ENCODE data around the gene SESTD1.

The SESTD1 gene

DNA sequence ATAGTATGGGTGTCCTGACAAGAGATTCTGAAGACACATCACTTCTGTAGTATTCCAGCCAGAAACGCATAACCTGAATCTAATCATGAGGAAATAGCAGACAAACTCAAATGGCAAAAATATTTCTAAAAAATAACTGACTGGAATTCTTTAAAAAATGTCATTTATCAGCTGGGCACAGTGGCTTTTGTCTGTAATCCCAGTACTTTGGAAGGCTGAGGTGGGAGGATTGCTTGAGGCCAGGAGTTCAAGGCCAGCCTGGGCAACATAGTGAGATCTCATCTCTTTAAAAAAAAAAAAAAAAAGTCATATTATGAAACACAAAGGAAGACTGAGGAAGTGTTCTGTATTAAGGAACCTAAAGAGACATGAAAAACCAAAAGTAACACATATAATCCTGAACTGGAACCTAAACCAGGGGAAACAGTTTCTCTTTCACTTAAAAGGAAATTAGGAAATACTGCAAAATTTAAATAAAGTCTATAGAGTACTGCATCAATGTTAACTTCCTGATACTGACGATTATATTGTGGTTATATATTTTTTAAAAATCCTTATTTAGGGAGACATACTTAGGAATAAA lies 29.9 kb downstream of the SESTD1 start:
- no peak for ATAC-seq
- TF ChIP-seq ZFP3 (CRISPR knock-in tag; IDR thresholded peaks at IDR 0.05): no peak
- TF ChIP-seq, protein P1, sequence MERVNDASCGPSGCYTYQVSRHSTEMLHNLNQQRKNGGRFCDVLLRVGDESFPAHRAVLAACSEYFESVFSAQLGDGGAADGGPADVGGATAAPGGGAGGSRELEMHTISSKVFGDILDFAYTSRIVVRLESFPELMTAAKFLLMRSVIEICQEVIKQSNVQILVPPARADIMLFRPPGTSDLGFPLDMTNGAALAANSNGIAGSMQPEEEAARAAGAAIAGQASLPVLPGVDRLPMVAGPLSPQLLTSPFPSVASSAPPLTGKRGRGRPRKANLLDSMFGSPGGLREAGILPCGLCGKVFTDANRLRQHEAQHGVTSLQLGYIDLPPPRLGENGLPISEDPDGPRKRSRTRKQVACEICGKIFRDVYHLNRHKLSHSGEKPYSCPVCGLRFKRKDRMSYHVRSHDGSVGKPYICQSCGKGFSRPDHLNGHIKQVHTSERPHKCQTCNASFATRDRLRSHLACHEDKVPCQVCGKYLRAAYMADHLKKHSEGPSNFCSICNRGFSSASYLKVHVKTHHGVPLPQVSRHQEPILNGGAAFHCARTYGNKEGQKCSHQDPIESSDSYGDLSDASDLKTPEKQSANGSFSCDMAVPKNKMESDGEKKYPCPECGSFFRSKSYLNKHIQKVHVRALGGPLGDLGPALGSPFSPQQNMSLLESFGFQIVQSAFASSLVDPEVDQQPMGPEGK (CRISPR knock-in tag; IDR thresholded peaks at IDR 0.05; ENCODE audit: borderline replicate concordance): no peak
- no peak for TF ChIP-seq CSDC2 (CRISPR knock-in tag; IDR thresholded peaks at IDR 0.05)
- TF ChIP-seq ZNF565 (CRISPR knock-in tag; conservative IDR thresholded peaks at IDR 0.05; ENCODE audit: low read depth): no peak
- TF ChIP-seq, protein P2, sequence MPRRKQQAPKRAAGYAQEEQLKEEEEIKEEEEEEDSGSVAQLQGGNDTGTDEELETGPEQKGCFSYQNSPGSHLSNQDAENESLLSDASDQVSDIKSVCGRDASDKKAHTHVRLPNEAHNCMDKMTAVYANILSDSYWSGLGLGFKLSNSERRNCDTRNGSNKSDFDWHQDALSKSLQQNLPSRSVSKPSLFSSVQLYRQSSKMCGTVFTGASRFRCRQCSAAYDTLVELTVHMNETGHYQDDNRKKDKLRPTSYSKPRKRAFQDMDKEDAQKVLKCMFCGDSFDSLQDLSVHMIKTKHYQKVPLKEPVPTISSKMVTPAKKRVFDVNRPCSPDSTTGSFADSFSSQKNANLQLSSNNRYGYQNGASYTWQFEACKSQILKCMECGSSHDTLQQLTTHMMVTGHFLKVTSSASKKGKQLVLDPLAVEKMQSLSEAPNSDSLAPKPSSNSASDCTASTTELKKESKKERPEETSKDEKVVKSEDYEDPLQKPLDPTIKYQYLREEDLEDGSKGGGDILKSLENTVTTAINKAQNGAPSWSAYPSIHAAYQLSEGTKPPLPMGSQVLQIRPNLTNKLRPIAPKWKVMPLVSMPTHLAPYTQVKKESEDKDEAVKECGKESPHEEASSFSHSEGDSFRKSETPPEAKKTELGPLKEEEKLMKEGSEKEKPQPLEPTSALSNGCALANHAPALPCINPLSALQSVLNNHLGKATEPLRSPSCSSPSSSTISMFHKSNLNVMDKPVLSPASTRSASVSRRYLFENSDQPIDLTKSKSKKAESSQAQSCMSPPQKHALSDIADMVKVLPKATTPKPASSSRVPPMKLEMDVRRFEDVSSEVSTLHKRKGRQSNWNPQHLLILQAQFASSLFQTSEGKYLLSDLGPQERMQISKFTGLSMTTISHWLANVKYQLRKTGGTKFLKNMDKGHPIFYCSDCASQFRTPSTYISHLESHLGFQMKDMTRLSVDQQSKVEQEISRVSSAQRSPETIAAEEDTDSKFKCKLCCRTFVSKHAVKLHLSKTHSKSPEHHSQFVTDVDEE (CRISPR knock-in tag; IDR thresholded peaks at IDR 0.05): no peak
- TF ChIP-seq TOX (CRISPR knock-in tag; IDR thresholded peaks at IDR 0.05; ENCODE audit: borderline replicate concordance): no peak
- TF ChIP-seq, protein P3, sequence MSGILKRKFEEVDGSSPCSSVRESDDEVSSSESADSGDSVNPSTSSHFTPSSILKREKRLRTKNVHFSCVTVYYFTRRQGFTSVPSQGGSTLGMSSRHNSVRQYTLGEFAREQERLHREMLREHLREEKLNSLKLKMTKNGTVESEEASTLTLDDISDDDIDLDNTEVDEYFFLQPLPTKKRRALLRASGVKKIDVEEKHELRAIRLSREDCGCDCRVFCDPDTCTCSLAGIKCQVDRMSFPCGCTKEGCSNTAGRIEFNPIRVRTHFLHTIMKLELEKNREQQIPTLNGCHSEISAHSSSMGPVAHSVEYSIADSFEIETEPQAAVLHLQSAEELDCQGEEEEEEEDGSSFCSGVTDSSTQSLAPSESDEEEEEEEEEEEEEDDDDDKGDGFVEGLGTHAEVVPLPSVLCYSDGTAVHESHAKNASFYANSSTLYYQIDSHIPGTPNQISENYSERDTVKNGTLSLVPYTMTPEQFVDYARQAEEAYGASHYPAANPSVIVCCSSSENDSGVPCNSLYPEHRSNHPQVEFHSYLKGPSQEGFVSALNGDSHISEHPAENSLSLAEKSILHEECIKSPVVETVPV (CRISPR knock-in tag; IDR thresholded peaks at IDR 0.05): no peak

DNA sequence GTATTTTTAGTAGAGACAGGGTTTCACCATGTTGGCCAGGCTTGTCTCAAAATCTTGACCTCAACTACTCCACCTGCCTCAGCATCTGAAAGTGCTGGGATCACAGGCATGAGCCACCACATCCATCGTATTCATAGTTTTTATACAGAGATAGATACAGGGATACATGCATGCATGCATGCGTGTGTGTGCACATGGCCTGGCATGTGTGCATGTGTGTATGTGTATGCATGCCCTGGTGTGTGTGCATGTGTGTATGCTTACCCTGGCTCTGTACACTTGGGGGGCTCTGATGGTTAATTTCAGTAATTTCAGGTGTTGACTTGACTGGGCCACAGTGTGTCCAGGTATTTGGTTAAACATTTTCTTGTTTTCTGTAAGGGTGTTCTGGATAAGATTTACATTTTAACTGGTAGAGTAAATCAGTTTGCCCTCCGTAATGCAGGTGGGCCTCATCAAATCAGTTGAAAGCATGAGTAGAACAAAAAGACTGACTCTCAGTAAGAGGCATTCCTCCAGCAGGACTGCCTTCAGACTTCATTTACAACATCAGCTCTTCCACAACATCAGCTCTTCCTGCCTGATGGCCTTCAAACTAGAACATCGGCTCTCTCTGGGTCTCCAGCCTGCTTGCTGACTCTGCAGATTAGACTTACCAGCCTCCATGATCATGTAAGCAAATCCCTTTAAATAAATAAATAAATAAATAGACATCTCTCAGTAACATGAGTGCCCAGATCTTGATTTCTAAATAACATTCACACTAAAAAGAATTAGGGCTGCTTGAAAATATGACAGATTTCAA lies 30.8 kb downstream of the SESTD1 start:
- no peak for ATAC-seq
- TF ChIP-seq ESRRG (CRISPR knock-in tag; IDR thresholded peaks at IDR 0.05): no peak
- no peak for TF ChIP-seq OSR1 (CRISPR knock-in tag; IDR thresholded peaks at IDR 0.05)
- no peak for TF ChIP-seq BACH2 (CRISPR knock-in tag; IDR thresholded peaks at IDR 0.05; ENCODE audit: borderline replicate concordance)
- no peak for TF ChIP-seq ZNF8 (CRISPR knock-in tag; IDR thresholded peaks at IDR 0.05)
- TF ChIP-seq, protein P4, sequence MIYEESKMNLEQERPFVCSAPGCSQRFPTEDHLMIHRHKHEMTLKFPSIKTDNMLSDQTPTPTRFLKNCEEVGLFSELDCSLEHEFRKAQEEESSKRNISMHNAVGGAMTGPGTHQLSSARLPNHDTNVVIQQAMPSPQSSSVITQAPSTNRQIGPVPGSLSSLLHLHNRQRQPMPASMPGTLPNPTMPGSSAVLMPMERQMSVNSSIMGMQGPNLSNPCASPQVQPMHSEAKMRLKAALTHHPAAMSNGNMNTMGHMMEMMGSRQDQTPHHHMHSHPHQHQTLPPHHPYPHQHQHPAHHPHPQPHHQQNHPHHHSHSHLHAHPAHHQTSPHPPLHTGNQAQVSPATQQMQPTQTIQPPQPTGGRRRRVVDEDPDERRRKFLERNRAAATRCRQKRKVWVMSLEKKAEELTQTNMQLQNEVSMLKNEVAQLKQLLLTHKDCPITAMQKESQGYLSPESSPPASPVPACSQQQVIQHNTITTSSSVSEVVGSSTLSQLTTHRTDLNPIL (CRISPR knock-in tag; IDR thresholded peaks at IDR 0.05; ENCODE audit: low read depth): no peak
- TF ChIP-seq, protein P5, sequence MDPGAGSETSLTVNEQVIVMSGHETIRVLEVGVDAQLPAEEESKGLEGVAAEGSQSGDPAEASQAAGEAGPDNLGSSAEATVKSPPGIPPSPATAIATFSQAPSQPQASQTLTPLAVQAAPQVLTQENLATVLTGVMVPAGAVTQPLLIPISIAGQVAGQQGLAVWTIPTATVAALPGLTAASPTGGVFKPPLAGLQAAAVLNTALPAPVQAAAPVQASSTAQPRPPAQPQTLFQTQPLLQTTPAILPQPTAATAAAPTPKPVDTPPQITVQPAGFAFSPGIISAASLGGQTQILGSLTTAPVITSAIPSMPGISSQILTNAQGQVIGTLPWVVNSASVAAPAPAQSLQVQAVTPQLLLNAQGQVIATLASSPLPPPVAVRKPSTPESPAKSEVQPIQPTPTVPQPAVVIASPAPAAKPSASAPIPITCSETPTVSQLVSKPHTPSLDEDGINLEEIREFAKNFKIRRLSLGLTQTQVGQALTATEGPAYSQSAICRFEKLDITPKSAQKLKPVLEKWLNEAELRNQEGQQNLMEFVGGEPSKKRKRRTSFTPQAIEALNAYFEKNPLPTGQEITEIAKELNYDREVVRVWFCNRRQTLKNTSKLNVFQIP (CRISPR knock-in tag; IDR thresholded peaks at IDR 0.05; ENCODE audit: borderline replicate concordance, low read depth): no peak
- TF ChIP-seq GLIS3 (CRISPR knock-in tag; IDR thresholded peaks at IDR 0.05): no peak
- TF ChIP-seq ISL1 (CRISPR knock-in tag; IDR thresholded peaks at IDR 0.05): no peak
- no peak for TF ChIP-seq PPARA (CRISPR knock-in tag; IDR thresholded peaks at IDR 0.05; ENCODE audit: borderline replicate concordance)
- no peak for TF ChIP-seq SNAI2 (CRISPR knock-in tag; IDR thresholded peaks at IDR 0.05)
- TF ChIP-seq ARNTL (CRISPR knock-in tag; IDR thresholded peaks at IDR 0.05; ENCODE audit: borderline replicate concordance, low read depth): no peak
- no peak for TF ChIP-seq CSDC2 (CRISPR knock-in tag; IDR thresholded peaks at IDR 0.05)
- no peak for TF ChIP-seq TOX (CRISPR knock-in tag; IDR thresholded peaks at IDR 0.05; ENCODE audit: borderline replicate concordance)
- TF ChIP-seq, protein P3 (CRISPR knock-in tag; IDR thresholded peaks at IDR 0.05): no peak

All from SK-N-SH treated with all-trans-retinoic acid at 6 μM for 48 hours (cell line).